HG02943 (cell line): ENCODE results near the gene MAS1L.

ENCODE experiments used
- ATAC-seq: cut with Tn5 transposase; IDR thresholded peaks from one replicate; pipeline ENCODE4 v1.9.1; 2021; ENCODE audit warnings: mild to moderate bottlenecking, low read depth, moderate library complexity; ENCODE audit not compliant: unreplicated experiment

MAS1L gene

GRCh38 chr6:29487660-29488059 lies at the start of gene MAS1L:
Gene MAS1L, minus strand, starts transcription at chr6:29487956. Its CDS starts 54 bp downstream, at chr6:29487902.
- ATAC-seq = no peak

- ATAC-seq = no peak
Observed at GRCh38 chr6:29532320-29532951, 44.7 kb upstream of the MAS1L start.

DNA sequence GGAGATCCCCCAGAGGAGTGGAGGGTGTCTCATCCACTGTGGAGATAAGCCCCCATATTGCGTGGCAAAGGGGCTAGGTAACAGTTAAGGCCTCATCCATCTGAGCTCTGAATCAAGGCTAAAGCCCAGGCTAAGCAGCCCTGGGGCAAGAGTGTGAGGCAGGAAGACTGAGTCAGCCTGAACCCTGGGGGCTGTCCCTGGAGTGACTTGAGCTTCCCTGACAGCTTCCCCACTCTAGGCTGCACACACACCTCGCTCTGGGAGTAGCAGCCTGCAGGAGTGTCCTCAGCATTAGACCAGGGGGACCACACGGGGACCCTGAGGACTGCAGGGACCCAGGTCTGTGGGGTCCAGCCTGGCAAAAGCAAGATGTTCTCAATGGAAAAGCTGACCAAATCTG lies 43.9 kb upstream of the MAS1L start:
- no peak for ATAC-seq

DNA sequence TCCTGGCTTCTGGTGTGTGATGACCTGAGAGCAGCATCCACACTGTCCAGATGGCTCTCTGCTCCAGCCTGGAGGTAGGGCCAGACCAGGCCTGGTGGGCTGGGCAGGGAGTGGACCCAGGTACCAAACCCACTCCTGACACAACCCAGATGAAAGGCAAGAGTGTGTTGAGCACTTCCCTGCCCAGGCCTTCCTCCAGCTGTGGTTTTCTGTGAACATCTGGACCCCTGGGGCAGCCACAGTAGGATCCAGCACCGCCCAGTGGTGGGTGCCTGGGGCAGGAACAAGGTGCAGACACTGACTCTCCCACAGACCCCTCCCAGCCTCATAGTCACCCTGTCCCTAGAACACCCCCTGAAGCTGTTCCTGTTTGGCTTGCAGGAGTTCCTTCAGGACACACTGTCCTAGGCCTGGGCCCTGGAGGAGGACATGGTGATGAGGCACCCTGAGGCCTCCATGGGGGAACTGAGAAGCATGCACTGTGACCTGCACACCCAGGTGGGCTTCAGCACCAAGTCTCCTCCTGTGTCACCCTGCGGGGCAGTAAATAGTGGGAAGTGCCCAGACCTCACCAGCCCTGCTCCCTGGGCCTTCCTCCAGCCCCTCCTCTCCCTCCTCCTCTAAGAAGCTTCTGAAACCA lies 43.0 kb upstream of the MAS1L start:
- ATAC-seq = no peak

DNA sequence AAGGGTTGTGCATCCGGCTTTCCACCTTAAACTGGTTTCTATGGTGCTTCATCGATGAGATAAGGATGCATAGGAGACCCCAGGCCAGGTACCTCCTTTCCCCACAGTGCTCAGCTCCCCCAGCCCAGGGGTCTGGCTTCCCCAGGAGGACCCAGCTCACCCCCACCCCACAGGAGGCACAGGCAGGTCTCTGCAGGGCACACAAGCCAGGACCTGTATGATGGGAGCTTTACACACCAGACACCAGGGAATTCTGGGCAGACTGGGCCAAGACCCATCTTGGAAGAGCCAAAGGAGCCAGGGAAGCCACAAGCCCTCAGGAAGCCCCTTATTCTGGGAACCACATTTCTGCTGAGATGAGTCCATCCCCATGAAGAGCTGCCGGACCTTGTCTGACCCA lies 42.2 kb upstream of the MAS1L start:
- ATAC-seq = no peak

GRCh38 chr6:29528988-29529560 lies 41.3 kb upstream of the MAS1L start:
- ATAC-seq = no peak

DNA sequence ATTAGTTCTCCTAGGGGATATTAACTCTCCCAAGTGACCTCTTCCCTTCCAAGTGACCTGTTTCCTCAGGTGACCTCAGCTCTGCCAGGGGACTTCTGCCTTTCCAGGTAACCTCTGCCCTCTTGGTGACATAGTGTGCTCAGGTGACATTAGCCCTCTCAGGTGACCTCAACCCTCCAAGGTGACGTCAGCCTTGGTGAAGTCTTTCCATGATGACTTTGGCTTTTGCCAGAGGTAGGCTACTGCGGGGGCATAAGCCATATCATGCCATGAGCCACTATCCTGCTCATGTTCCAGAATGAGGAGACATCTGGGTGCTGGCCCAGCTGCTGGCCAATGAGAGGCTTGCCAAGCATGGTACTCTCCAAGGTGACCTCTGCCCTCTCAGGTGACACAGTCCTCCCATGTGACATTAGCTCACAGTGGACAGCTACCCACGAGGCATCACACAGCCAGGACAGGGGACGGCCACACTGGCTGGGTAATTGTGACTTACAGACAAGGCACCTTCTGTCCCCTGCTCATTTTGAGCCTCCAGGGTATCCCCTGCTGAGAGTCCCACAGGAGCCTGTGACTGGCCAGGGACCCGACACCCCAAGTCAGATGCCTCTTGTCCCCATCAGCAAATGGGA lies 40.7 kb upstream of the MAS1L start:
- ATAC-seq = no peak

- ATAC-seq = no peak
Observed at GRCh38 chr6:29527564-29527963, 39.8 kb upstream of the MAS1L start.

GRCh38 chr6:29527126-29527525 lies 39.4 kb upstream of the MAS1L start:
- ATAC-seq = no peak

- ATAC-seq = no peak
Observed at GRCh38 chr6:29525311-29525639, 37.5 kb upstream of the MAS1L start.

DNA sequence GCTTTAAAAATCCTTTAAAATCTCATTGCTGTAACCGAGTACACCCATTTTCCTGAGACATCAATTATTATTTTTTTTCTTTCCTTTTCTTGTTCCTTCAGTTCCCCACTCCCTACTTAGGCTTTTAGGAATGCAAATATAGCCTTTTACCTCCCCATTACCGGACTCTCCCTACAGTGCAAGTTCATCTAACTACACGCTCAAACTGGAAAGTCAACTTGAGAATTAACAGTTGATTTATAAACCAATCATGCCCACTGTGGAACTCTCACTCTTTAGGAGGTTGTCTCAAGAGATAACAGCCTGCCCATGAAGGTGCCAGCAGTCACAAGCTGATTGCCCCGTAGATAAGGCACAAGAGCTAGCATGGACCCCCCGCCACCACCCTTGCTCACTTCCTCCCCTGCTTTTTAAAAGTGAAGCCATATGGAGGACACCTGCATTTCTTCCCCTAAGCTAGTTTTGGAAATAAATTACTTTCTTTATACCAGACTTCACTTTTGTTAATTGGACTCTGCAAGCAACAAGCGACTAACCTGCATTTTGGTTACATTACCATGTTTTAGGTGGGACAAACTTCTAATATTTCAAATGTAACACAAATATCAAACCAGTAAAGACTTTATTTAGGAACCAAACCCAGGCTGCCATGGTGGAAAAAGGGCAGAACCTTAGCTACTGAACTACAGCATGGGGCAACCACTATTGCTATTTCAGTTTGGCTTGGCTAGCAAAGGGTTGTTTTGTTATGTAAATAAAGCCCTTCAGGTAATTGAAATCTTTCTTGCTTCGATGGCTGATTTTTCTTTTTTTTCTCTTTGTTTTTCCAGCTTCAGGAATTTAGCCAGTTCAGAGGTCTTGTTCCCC lies 36.9 kb upstream of the MAS1L start:
- ATAC-seq = no peak

- no peak for ATAC-seq
Observed at GRCh38 chr6:29524044-29524443, 36.3 kb upstream of the MAS1L start.

DNA sequence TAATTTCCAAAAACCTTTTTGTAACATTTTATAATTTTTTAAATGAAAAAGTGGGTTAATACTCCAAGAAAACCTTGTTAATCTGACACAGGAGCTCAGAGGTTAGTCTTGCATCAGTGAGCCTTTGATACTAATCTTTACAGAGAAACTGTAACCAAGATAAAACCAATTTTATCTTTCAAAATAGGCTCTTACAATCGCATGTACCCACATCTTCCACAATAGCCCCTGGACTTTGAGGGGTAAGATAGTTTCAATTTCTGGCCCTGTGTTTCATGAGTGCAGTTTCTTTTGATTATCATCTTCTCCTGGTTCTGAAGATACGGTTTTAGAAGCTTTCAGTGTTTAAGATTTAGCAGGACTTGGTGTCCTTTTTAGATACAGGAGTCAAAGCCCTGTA lies 34.5 kb upstream of the MAS1L start:
- no peak for ATAC-seq

DNA sequence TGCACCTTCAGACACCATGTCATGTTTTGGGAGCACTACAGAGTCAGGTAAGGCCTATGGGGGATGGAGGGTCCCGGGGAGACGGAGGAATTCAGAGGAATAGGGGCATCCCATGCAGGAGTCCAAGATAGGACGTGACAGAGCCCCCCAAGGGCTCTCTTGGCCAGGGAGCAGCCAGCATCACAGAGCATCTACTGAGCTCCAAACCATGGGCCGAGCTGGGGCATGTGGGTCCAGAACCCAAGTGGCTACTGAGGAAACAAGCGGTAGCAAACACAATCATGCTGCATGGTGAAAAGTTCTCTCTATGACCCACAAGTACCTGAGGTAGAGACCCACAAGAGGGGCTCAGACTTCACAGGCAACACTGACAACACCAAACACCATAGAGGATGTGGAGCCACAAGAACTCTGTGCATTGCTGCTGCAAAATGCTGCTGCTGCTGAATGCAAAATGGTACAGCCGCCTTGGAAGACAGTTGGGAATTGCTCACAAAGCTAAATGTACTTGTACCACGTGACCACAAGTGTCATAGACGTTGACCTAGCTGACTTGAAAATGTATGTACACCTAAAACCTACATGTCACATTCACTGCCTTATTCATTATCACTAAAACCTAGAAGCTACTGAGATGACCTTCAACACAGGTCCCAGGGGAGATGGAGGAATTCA lies 33.4 kb upstream of the MAS1L start:
- no peak for ATAC-seq

DNA sequence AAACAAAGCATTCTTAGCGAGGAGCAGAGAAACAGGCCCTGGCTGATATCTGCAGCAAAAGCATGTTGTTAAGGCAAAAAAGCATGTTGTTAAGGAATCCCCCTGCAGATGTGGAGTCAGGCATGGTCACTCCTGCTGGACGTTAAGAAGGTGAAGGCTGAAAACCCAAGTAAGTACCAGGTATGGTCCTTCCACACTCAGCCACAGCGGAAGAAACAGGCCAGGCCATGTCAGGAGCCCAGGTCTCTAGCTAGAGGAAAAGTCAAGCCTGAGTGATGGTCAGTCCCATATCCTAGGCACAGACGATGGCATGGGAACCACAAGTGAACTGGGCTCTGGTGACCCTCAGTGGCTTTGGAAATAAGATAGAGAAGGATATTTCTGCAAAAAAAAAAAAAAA lies 32.5 kb upstream of the MAS1L start:
- no peak for ATAC-seq

DNA sequence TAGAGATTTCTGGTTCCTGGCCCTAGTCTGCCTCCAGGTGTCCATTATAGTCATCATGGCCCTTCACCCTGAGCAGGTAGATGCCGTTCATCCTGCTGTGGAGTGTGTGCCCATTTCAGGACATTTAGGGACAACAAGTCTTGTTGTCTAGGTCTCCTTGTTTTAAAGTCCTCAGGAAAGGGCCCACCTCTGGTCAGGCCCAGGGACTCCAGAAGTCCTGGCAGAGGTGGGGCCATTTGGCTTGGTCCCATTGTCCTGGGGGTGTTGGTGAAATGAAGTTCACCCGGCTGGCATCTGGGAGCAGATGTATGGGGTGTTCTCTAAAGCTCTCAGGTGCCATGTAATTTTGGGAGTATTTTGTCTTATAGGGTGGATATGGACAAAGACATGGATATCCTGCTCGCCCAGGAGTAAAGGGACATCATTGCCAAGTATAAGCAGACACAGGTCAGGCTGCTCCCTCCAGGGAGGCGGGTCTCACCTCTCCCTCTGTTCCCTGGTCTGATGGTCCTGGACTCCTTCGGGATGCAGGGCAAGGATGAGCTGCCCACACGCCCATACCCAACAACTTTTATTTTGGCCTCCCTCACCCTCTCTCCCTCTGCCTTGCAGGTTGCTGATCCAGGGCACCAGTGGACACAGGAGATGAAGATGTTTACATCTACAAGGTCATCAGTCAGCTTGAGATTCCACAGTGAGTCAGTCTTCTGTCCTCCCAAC lies 31.7 kb upstream of the MAS1L start:
- no peak for ATAC-seq

DNA sequence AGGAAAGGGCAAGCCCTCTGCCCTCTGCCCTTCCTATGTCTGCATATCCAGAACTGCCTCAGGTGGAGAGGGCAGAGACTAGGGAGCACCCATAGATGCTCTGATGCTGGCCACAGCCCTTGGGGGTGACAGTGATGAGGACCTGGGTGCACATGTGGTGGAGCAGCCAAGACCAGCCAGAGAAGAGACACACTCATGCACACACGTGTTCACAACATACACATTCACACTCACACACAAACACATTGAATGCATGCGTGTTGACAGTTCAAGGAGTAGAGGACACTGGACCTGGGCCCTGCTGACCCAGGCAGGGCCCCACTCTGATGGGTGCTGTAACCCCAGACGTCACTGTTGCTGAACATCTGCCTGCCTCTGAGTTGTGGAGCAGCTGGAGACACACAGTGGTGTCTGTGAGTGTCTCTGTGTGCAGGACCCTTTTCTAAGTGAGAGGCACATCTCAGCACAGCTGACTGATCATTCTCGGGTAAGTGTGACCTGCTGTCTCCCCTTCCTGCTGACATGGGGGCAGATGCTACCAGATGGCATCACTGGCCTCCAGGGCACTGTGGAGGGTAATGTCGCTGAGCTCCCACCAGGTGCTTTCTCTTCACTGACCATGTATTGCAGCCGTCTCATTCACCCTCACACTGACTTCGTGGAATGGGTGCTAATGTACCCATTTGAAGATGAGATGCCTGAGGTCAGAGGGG lies 30.1 kb upstream of the MAS1L start:
- ATAC-seq = no peak

DNA sequence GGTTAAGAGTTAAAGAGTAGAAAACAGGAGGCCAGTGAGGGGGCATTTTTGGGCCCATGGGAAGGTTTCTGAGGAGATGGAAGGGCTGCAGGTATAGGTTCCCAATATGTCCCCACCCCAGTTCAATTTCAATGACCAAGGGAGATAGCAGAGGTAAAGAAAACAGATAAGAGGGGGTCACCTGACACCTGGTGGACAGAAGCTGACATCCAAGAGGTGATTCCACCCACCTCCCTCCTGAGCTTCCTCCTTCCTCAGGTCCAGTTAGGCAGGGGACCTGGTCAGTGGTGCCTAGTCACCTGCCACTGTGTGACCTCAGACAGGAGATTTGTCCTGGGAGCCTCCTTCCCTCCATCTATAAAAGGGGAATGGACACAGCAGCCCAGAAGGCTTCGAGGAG lies 29.5 kb upstream of the MAS1L start:
- no peak for ATAC-seq

GRCh38 chr6:29516108-29516507 lies 28.4 kb upstream of the MAS1L start:
- no peak for ATAC-seq
